HepG2 (cell line): Measurements from ENCODE around the gene SBNO2. TPM values are rescaled to one million over a fixed set of nuclear protein-coding genes. Genes with fewer than 3 reads are reported as not detected.

Experiments used
- AGO2 ChIP-seq: fragments of 200-400 bp; formaldehyde crosslinking; optimal IDR thresholded peaks from 2 replicates; pipeline ENCODE3; 2017; ENCODE audit warnings: mild to moderate bottlenecking, low read depth, low read length, moderate library complexity
- CHCHD3 ChIP-seq: sonication (generic); formaldehyde crosslinking; IDR thresholded peaks from 2 replicates; pipeline ENCODE4 v1.8.0; 2022; ENCODE audit warnings: mild to moderate bottlenecking, missing genetic modification reagents, moderate library complexity
- KLF16 ChIP-seq, 2 experiments: sonication (generic) in 1 of 2; formaldehyde crosslinking in 1 of 2; IDR thresholded peaks; 2 replicates each; pipeline versions ENCODE4 v1.6.1 to v1.8.0; 2016 to 2023; ENCODE audit warnings: missing genetic modification reagents in 2 of 2, missing compliant biosample characterization in 1 of 2
- NR2F2 ChIP-seq: IDR thresholded peaks from 2 replicates; pipeline ENCODE4 v1.6.1; 2012; ENCODE audit warnings: low read depth, inconsistent platforms, borderline replicate concordance
- SP1 ChIP-seq, 2 experiments: fragments of 450-650 bp in 1 of 2; sonication (generic) in 1 of 2; formaldehyde crosslinking in 1 of 2; IDR thresholded peaks; 2 replicates each; pipeline versions ENCODE4 v1.4.0 to v1.6.1; 2016 to 2020; ENCODE audit warnings: missing genetic modification reagents in 1 of 2
- TARDBP ChIP-seq: sonication (generic); formaldehyde crosslinking; IDR thresholded peaks from 2 replicates; pipeline ENCODE4 v1.8.0; 2022; ENCODE audit warnings: mild to moderate bottlenecking, missing genetic modification reagents
- TRIM24 ChIP-seq: sonication (generic); formaldehyde crosslinking; IDR thresholded peaks from 2 replicates; pipeline ENCODE4 v1.8.0; 2022; ENCODE audit warnings: mild to moderate bottlenecking, missing genetic modification reagents
- ZBTB20 ChIP-seq: sonication (generic); formaldehyde crosslinking; IDR thresholded peaks from 2 replicates; pipeline ENCODE4 v1.8.1; 2023; ENCODE audit warnings: missing genetic modification reagents, low read depth, mild to moderate bottlenecking, borderline replicate concordance
- ZFP62 ChIP-seq: sonication (generic); formaldehyde crosslinking; IDR thresholded peaks from 2 replicates; pipeline ENCODE4 v1.4.0; 2020; ENCODE audit warnings: missing genetic modification reagents
- ZKSCAN5 ChIP-seq: sonication (generic); formaldehyde crosslinking; IDR thresholded peaks from 2 replicates; pipeline ENCODE4 v1.5.1; 2020; ENCODE audit warnings: mild to moderate bottlenecking, missing genetic modification reagents
- ZNF207 ChIP-seq: fragments of 450-650 bp; IDR thresholded peaks from 2 replicates; pipeline ENCODE4 v1.6.1; 2016; ENCODE audit warnings: antibody characterized with exemption, borderline replicate concordance
- ZNF234 ChIP-seq: sonication (generic); formaldehyde crosslinking; conservative IDR thresholded peaks from 2 replicates; pipeline ENCODE4 v1.5.1; 2020; ENCODE audit warnings: mild to moderate bottlenecking, missing genetic modification reagents
- ZNF354B ChIP-seq: sonication (generic); formaldehyde crosslinking; IDR thresholded peaks from 2 replicates; pipeline ENCODE4 v1.8.0; 2022; ENCODE audit warnings: mild to moderate bottlenecking, missing genetic modification reagents
- ZNF44 ChIP-seq: sonication (generic); formaldehyde crosslinking; IDR thresholded peaks from 2 replicates; pipeline ENCODE4 v1.5.1; 2020; ENCODE audit warnings: mild to moderate bottlenecking, missing genetic modification reagents
- ZNF512 ChIP-seq: sonication (generic); formaldehyde crosslinking; IDR thresholded peaks from 2 replicates; pipeline ENCODE4 v1.4.0; 2020; ENCODE audit warnings: mild to moderate bottlenecking, missing genetic modification reagents
- ZNF687 ChIP-seq: sonication (generic); formaldehyde crosslinking; IDR thresholded peaks from 2 replicates; pipeline ENCODE4 v1.5.1; 2020; ENCODE audit warnings: mild to moderate bottlenecking, missing genetic modification reagents, moderate library complexity
- ZNF782 ChIP-seq: sonication (generic); formaldehyde crosslinking; IDR thresholded peaks from 2 replicates; pipeline ENCODE4 v1.4.0; 2020; ENCODE audit warnings: missing genetic modification reagents, mild to moderate bottlenecking, borderline replicate concordance
- polyA plus RNA-seq, 8 experiments: library from polyadenylated mRNA; depleted of rRNA in 3 of 8; stranded (reverse) in 7 of 8; unstranded in 1 of 8; fragments of >200 nt; fragmentation: Illumina TruSeq in 4 of 8; extraction: Trizol in 4 of 8; gene quantifications; 2 replicates each; pipeline versions ENCODE4 v1.2.1 to v1.2.3, GENCODE V29; 2011 to 2016; ENCODE audit warnings: low read depth in 4 of 8, missing spikeins in 1 of 8, mixed read lengths in 1 of 8; ENCODE audit not compliant: insufficient read depth in 1 of 8
- total RNA-seq, 5 experiments: library from RNA; depleted of rRNA; stranded (reverse); fragments of >200 nt; fragmentation: Illumina TruSeq; extraction: Trizol; gene quantifications; 2 replicates each; pipeline ENCODE4 v1.2.3, GENCODE V29; 2016; ENCODE audit warnings: low read depth in 1 of 5
- TF ChIP-seq, protein P1 (sequence below), 2 experiments: sonication (generic) in 1 of 2; formaldehyde crosslinking in 1 of 2; IDR thresholded peaks; 2 replicates each; pipeline versions ENCODE4 v1.4.0 to v1.6.1; 2016 to 2020; ENCODE audit warnings: borderline replicate concordance in 1 of 2, low read depth in 1 of 2, mild to moderate bottlenecking in 1 of 2, missing genetic modification reagents in 1 of 2

SBNO2 gene
- total and polyA plus RNA-seq, 2 of the 13 experiments (the other 11 are each of a cell fraction or from before 2014, with no cell fraction given), result 8.6 to 10.4 TPM

- TF ChIP-seq, protein P1, sequence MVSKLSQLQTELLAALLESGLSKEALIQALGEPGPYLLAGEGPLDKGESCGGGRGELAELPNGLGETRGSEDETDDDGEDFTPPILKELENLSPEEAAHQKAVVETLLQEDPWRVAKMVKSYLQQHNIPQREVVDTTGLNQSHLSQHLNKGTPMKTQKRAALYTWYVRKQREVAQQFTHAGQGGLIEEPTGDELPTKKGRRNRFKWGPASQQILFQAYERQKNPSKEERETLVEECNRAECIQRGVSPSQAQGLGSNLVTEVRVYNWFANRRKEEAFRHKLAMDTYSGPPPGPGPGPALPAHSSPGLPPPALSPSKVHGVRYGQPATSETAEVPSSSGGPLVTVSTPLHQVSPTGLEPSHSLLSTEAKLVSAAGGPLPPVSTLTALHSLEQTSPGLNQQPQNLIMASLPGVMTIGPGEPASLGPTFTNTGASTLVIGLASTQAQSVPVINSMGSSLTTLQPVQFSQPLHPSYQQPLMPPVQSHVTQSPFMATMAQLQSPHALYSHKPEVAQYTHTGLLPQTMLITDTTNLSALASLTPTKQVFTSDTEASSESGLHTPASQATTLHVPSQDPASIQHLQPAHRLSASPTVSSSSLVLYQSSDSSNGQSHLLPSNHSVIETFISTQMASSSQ (IDR thresholded peaks at IDR 0.05; ENCODE audit: low read depth), result no peak
- TF ChIP-seq, protein P1 (CRISPR knock-in tag; IDR thresholded peaks at IDR 0.05; ENCODE audit: borderline replicate concordance), result peak; percentile 38; the same call in 1 of the 2 replicates
- TF ChIP-seq ZNF234 (CRISPR knock-in tag) (no peak), NR2F2 (peak; percentile 80), ZNF512 (CRISPR knock-in tag) (no peak), ZNF207 (no peak), ZBTB20 (CRISPR knock-in tag) (no peak), ZNF782 (CRISPR knock-in tag) (no peak), TARDBP (CRISPR knock-in tag) (peak; percentile 64; the same call in 1 of the 2 replicates), TRIM24 (no peak), ZNF687 (peak; percentile 95), KLF16 (CRISPR knock-in tag; IDR thresholded peaks at IDR 0.05) (peak in 1 of 2 experiments; percentile 72; a peak in 1 of 4 replicates), ZNF44 (no peak), ZFP62 (no peak), CHCHD3 (CRISPR knock-in tag) (no peak), ZKSCAN5 (CRISPR knock-in tag) (no peak), AGO2 (no peak), ZNF354B (CRISPR knock-in tag) (no peak), SP1 (IDR thresholded peaks at IDR 0.05) (peak; percentile 55; the same call in 1 of the 2 replicates), SP1 (CRISPR knock-in tag; IDR thresholded peaks at IDR 0.05) (peak; percentile 94)
Observed at GRCh38 chr19:1205114-1206099, 31.3 kb upstream of the SBNO2 start, which contains the start of gene STK11 (continued).
